Measurements from ENCODE around the gene KCNT2.

The KCNT2 gene

DNA sequence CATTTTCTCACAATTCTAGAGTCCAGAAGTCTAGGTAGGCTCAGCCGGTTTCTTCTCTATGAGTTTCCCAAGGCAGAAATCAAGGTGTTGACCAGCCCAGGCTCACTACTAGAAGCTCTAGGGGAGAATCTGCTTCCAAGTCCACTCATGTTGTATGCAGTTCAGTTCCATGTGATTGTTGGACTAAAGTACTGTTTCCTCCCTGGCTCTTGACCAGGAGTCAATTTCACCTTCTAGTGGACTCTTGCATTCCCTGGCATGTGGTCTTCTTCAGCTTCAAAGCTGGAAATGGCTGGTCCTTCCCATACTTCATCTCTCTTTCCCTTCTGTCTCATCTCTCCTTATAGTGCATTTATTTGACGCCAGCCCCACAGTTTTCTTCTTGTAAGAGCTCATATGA is 153.4 kb downstream of the KCNT2 start:
- Histone ChIP-seq H3K9ac (ENCODE audit: low read length) (no peak overlapping the region), H4K91ac (ENCODE audit: low read length) (no peak overlapping the region), H4K8ac (ENCODE audit: low read length) (no peak overlapping the region), H3K4ac (ENCODE audit: low read depth in 1 of 2, low read length in 2 of 2) (no peak overlapping the region), H2BK15ac (ENCODE audit: low read depth, poor library complexity, severe bottlenecking) (no peak overlapping the region), H3K4me3 (ENCODE audit: insufficient read depth in 1 of 2, low read depth in 1 of 2, low read length in 2 of 2) (no peak overlapping the region), H3K79me1 (replicated peaks; ENCODE audit: low read length, poor library complexity, severe bottlenecking) (no peaks in the 10 kb centered on the region), H3K18ac (ENCODE audit: low read depth in 1 of 2, low read length in 2 of 2) (no peak overlapping the region), H3K27me3 (ENCODE audit: control insufficient read depth in 1 of 2, insufficient read depth in 1 of 2, low read length in 2 of 2) (no peaks in the 10 kb centered on the region), H2AK5ac (ENCODE audit: low read length, severe bottlenecking) (peak overlapping the region; percentile 71), H2BK5ac (ENCODE audit: low read depth, low read length, poor library complexity, severe bottlenecking) (no peak overlapping the region), H2AFZ (ENCODE audit: low read depth, low read length) (no peak overlapping the region), H3K4me2 (ENCODE audit: low read length, poor library complexity, severe bottlenecking) (no peak overlapping the region), H2BK12ac (ENCODE audit: low read length in 2 of 2) (no peak overlapping the region), H3K14ac (ENCODE audit: low read length in 2 of 2) (no peak overlapping the region), H3K9me3 (ENCODE audit: control insufficient read depth, low read length) (no peaks in the 10 kb centered on the region), H3K4me1 (ENCODE audit: control insufficient read depth, insufficient read depth, low read depth, low read length) (no peaks in the 10 kb centered on the region), H3K27ac (ENCODE audit: low read length, poor library complexity, severe bottlenecking) (no peak overlapping the region), H3K23ac (ENCODE audit: low read length in 2 of 2) (no peak overlapping the region), H2BK120ac (ENCODE audit: low read depth, low read length) (no peak overlapping the region), H3K36me3 (ENCODE audit: control insufficient read depth in 1 of 2, insufficient read depth in 2 of 2, low read depth in 1 of 2, low read length in 2 of 2) (no peaks in the 10 kb centered on the region)
- 91% methylated on average over 2 of the region's 2 CpGs for WGBS
- DNase-seq = no peak

DNA sequence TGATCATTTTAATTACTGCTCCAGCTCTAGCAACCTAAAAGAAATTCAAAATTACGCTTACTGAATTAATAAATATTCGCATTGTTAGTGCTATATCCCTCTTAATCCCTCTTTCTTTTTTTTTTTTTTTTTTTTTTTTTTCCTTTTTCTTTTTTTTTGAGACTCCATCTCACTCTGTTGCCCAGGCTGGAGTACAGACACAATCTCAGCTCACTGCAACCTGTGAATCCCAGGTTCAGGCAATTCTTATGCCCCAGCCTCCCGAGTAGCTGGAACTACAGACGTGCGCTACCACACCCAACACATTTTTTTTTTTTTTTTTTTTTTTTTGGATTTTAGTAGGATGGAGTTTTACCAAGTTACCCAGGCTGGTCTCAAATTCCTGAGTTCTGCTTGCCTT is 157.1 kb downstream of the KCNT2 start:
- Histone ChIP-seq H2BK120ac (ENCODE audit: low read depth, low read length) (no peak overlapping the region), H3K9ac (ENCODE audit: low read length) (no peak overlapping the region), H2BK15ac (ENCODE audit: low read depth, poor library complexity, severe bottlenecking) (no peak overlapping the region), H3K4me2 (ENCODE audit: low read length, poor library complexity, severe bottlenecking) (no peak overlapping the region), H3K79me1 (replicated peaks; ENCODE audit: low read length, poor library complexity, severe bottlenecking) (no peaks in the 10 kb centered on the region), H3K9me3 (ENCODE audit: control insufficient read depth, low read length) (no peaks in the 10 kb centered on the region), H2AFZ (ENCODE audit: low read depth, low read length) (no peak overlapping the region), H3K27me3 (ENCODE audit: control insufficient read depth in 1 of 2, insufficient read depth in 1 of 2, low read length in 2 of 2) (no peaks in the 10 kb centered on the region), H4K91ac (ENCODE audit: low read length) (no peak overlapping the region), H3K4me3 (ENCODE audit: insufficient read depth in 1 of 2, low read depth in 1 of 2, low read length in 2 of 2) (no peak overlapping the region), H2BK12ac (ENCODE audit: low read length in 2 of 2) (no peak overlapping the region), H3K4me1 (ENCODE audit: control insufficient read depth, insufficient read depth, low read depth, low read length) (no peaks in the 10 kb centered on the region), H3K4ac (ENCODE audit: low read depth in 1 of 2, low read length in 2 of 2) (no peak overlapping the region), H3K14ac (ENCODE audit: low read length in 2 of 2) (no peak overlapping the region), H3K18ac (ENCODE audit: low read depth in 1 of 2, low read length in 2 of 2) (no peak overlapping the region), H4K8ac (ENCODE audit: low read length) (no peak overlapping the region), H3K27ac (ENCODE audit: low read length, poor library complexity, severe bottlenecking) (no peak overlapping the region), H2BK5ac (ENCODE audit: low read depth, low read length, poor library complexity, severe bottlenecking) (no peak overlapping the region), H3K36me3 (ENCODE audit: control insufficient read depth in 1 of 2, insufficient read depth in 2 of 2, low read depth in 1 of 2, low read length in 2 of 2) (no peaks in the 10 kb centered on the region), H3K23ac (ENCODE audit: low read length in 2 of 2) (no peak overlapping the region), H2AK5ac (ENCODE audit: low read length, severe bottlenecking) (no peak overlapping the region)
- whole genome bisulfite sequencing = 99% methylated on average over 2 of the region's 5 CpGs
- no peak for DNase-seq

DNA sequence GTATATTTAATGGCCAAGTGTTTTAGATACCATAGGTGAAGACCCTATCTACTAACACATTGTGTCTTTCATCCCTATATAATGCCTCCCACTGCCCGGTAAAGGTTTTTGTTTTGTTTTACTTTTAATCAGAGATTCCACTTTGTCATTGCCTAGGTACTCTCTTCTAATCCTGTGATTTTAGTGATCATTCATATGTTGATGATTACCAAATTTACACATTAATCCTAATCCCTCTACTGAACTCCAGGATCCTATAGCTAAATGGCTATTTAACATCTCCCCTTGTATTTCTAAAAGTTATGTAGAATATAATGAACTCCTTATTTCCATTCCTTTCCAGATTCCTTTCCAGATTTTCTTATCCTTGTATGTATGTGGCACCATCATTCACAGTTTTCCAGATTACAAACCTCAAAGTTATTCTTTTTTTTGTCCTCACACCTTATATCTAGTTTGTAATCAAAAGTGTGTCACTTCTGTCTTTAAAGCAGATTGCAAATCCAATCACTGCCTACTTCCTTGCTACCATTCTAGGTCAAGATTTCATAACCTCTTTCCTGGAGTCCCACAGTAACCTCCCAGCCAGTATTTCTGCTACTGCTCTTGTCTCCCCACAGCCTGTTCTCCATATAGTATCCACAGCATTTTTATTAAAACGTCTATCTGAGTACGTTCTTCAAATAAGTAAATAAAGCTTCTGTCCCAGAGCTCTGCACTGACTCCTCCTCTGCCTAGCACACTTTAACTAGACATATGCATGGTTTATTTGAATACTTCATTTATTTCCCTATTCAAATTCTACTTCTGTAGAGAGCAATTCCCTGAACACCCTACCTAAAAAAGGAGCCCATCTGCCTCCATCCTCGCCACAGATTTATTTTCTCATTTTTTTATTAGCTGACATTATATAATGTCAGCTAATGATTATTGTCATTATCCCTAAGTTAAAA is 157.8 kb downstream of the KCNT2 start:
- WGBS = 78% methylated on average over 2 of the region's 4 CpGs

DNA sequence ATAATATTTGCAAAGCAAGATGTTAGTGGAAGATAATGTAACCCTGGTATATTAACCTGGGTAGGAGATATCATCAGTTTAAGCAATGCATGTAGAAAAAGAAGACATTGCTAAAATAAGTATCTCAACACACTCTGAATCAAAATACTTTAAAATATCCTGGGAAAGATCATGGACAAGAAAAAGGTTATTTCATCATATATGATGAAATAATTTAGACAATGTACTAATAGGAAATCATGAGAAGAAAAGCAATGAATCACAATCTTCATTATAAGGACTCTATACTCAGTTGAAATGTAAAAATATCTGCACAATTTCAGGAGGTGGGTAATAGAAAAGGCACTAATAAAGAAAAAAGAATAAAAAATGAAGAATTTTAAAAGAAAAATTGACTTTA is 158.8 kb downstream of the KCNT2 start:
- Histone ChIP-seq H3K27ac (ENCODE audit: low read length, poor library complexity, severe bottlenecking) (no peak overlapping the region), H2AFZ (ENCODE audit: low read depth, low read length) (no peak overlapping the region), H3K18ac (ENCODE audit: low read depth in 1 of 2, low read length in 2 of 2) (no peak overlapping the region), H2AK5ac (ENCODE audit: low read length, severe bottlenecking) (no peak overlapping the region), H3K36me3 (ENCODE audit: control insufficient read depth in 1 of 2, insufficient read depth in 2 of 2, low read depth in 1 of 2, low read length in 2 of 2) (no peaks in the 10 kb centered on the region), H3K9ac (ENCODE audit: low read length) (no peak overlapping the region), H2BK15ac (ENCODE audit: low read depth, poor library complexity, severe bottlenecking) (no peak overlapping the region), H3K4ac (ENCODE audit: low read depth in 1 of 2, low read length in 2 of 2) (no peak overlapping the region), H4K91ac (ENCODE audit: low read length) (no peak overlapping the region), H3K9me3 (ENCODE audit: control insufficient read depth, low read length) (no peaks in the 10 kb centered on the region), H4K8ac (ENCODE audit: low read length) (no peak overlapping the region), H2BK5ac (ENCODE audit: low read depth, low read length, poor library complexity, severe bottlenecking) (no peak overlapping the region), H3K4me1 (ENCODE audit: control insufficient read depth, insufficient read depth, low read depth, low read length) (no peaks in the 10 kb centered on the region), H3K27me3 (ENCODE audit: control insufficient read depth in 1 of 2, insufficient read depth in 1 of 2, low read length in 2 of 2) (no peaks in the 10 kb centered on the region), H3K79me1 (replicated peaks; ENCODE audit: low read length, poor library complexity, severe bottlenecking) (no peaks in the 10 kb centered on the region), H3K14ac (ENCODE audit: low read length in 2 of 2) (no peak overlapping the region), H3K4me3 (ENCODE audit: insufficient read depth in 1 of 2, low read depth in 1 of 2, low read length in 2 of 2) (no peak overlapping the region), H2BK12ac (ENCODE audit: low read length in 2 of 2) (no peak overlapping the region), H3K23ac (ENCODE audit: low read length in 2 of 2) (no peak overlapping the region), H3K4me2 (ENCODE audit: low read length, poor library complexity, severe bottlenecking) (no peak overlapping the region), H2BK120ac (ENCODE audit: low read depth, low read length) (no peak overlapping the region)
- DNase-seq = no peak

More for the DNA sequence above, 157.8 kb downstream of the KCNT2 start:
- no peaks in the 10 kb centered on the region for H3K79me1 ChIP-seq (replicated peaks; ENCODE audit: low read length, poor library complexity, severe bottlenecking)
- H3K9me3 ChIP-seq (ENCODE audit: control insufficient read depth, low read length) = no peaks in the 10 kb centered on the region
- no peak overlapping the region for H2BK15ac ChIP-seq (ENCODE audit: low read depth, poor library complexity, severe bottlenecking)
- no peak overlapping the region for H3K4me3 ChIP-seq (ENCODE audit: insufficient read depth in 1 of 2, low read depth in 1 of 2, low read length in 2 of 2)
- H2AFZ ChIP-seq (ENCODE audit: low read depth, low read length) = no peak overlapping the region
- no peak overlapping the region for H2BK120ac ChIP-seq (ENCODE audit: low read depth, low read length)
- no peak overlapping the region for H2BK5ac ChIP-seq (ENCODE audit: low read depth, low read length, poor library complexity, severe bottlenecking)
- no peaks in the 10 kb centered on the region for H3K27me3 ChIP-seq (ENCODE audit: control insufficient read depth in 1 of 2, insufficient read depth in 1 of 2, low read length in 2 of 2)
- no peak overlapping the region for H3K27ac ChIP-seq (ENCODE audit: low read length, poor library complexity, severe bottlenecking)
- H3K18ac ChIP-seq (ENCODE audit: low read depth in 1 of 2, low read length in 2 of 2) = no peak overlapping the region
- no peak overlapping the region for H4K8ac ChIP-seq (ENCODE audit: low read length)
- H2BK12ac ChIP-seq (ENCODE audit: low read length in 2 of 2) = no peak overlapping the region
- H3K9ac ChIP-seq (ENCODE audit: low read length) = no peak overlapping the region
- H3K4me2 ChIP-seq (ENCODE audit: low read length, poor library complexity, severe bottlenecking) = no peak overlapping the region
- H2AK5ac ChIP-seq (ENCODE audit: low read length, severe bottlenecking) = no peak overlapping the region
- no peak for DNase-seq
- H3K36me3 ChIP-seq (ENCODE audit: control insufficient read depth in 1 of 2, insufficient read depth in 2 of 2, low read depth in 1 of 2, low read length in 2 of 2) = no peaks in the 10 kb centered on the region
- H3K23ac ChIP-seq (ENCODE audit: low read length in 2 of 2) = no peak overlapping the region
- H3K4me1 ChIP-seq (ENCODE audit: control insufficient read depth, insufficient read depth, low read depth, low read length) = no peaks in the 10 kb centered on the region
- no peak overlapping the region for H3K4ac ChIP-seq (ENCODE audit: low read depth in 1 of 2, low read length in 2 of 2)
- no peak overlapping the region for H3K14ac ChIP-seq (ENCODE audit: low read length in 2 of 2)
- no peak overlapping the region for H4K91ac ChIP-seq (ENCODE audit: low read length)

Measured in mesenchymal stem cell (in vitro differentiated cells and primary cell).